GM21423 (cell line): Measurements from ENCODE around the gene CD248.
"Not testable (repeated sequence)": the region's sequence is repeated elsewhere in the genome, so short reads cannot be mapped to it uniquely, and the experiment has no call there.

Experiments
- ATAC-seq: cut with Tn5 transposase; IDR thresholded peaks from one replicate; pipeline ENCODE4 v1.9.1; 2021; ENCODE audit warnings: mild to moderate bottlenecking, moderate library complexity; ENCODE audit not compliant: unreplicated experiment

Gene CD248

GRCh38 chr11:66314561-66315497, 2.0 kb downstream of the CD248 start:
- no peak for ATAC-seq

- no peak for ATAC-seq
These were observed 2.7 kb downstream of the CD248 start for GRCh38 chr11:66314186-66314501.

- no peak for ATAC-seq
These were observed 3.3 kb downstream of the CD248 start for GRCh38 chr11:66313321-66314185.

- ATAC-seq: peak; percentile 71
These were observed 4.1 kb downstream of the CD248 start for GRCh38 chr11:66312549-66313320.

GRCh38 chr11:66311965-66312548, 4.8 kb downstream of the CD248 start:
- peak; percentile 55 for ATAC-seq

GRCh38 chr11:66311470-66311964, 5.3 kb downstream of the CD248 start:
- ATAC-seq: no peak

- not testable (repeated sequence) for ATAC-seq
These were observed 5.9 kb downstream of the CD248 start for GRCh38 chr11:66310803-66311440.

GRCh38 chr11:66310324-66310723, 6.5 kb downstream of the CD248 start:
- no peak for ATAC-seq

- ATAC-seq: no peak
These were observed 7.4 kb downstream of the CD248 start for GRCh38 chr11:66309475-66309874.

GRCh38 chr11:66302656-66303055, 14.2 kb downstream of the CD248 start:
- no peak for ATAC-seq

- no peak for ATAC-seq
These were observed 17.7 kb downstream of the CD248 start for GRCh38 chr11:66299186-66299585.

- ATAC-seq: no peak
These were observed 19.2 kb downstream of the CD248 start for GRCh38 chr11:66297610-66298009.

GRCh38 chr11:66294626-66295620, 21.9 kb downstream of the CD248 start:
- no peak for ATAC-seq

- no peak for ATAC-seq
These were observed 22.8 kb downstream of the CD248 start for GRCh38 chr11:66293777-66294625.

GRCh38 chr11:66293352-66293751, 23.5 kb downstream of the CD248 start:
- ATAC-seq: no peak

- no peak for ATAC-seq
These were observed 24.1 kb downstream of the CD248 start for GRCh38 chr11:66292543-66293332.
